ENCODE measurements around the gene SLC2A4RG. TPM values are rescaled to one million over a fixed set of nuclear protein-coding genes. Genes with fewer than 3 reads are reported as not detected.

Gene SLC2A4RG
- polyA plus RNA-seq, 1 of the 3 experiments (the other 2 are of a cell fraction) = 90.9 TPM

DNA sequence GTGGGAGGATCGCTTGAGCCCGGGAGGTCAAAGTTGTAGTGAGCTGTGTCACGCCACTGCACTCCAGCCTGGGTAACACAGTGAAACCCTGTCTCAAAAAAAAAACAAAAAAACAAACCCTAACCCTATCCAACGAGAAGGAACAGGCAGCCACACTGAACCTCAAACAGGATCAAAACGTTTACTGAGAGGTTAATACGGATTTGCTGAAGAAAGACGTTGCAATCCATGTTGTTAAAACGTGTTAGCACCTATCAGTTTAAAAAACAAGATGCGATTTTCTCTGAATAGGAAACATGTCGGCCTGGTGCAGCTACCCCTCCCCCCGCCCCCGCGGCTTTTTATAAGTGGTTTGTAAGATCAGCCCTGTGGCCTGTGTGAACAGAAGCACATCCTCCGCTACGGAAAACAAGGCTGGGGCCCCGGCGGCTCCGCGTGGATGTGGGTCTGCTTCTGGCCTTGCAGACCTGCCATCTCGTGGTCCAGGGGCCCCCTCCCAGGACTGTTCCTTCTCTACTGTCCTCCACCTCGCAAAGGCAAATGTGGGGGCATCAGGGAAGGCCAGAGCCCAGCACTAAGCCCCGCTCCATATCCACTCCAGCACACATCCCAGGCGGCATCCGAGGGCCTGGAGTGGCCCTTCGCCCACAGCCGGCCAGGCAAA lies 11.4 kb downstream of the SLC2A4RG start:
- TF ChIP-seq, protein P1, sequence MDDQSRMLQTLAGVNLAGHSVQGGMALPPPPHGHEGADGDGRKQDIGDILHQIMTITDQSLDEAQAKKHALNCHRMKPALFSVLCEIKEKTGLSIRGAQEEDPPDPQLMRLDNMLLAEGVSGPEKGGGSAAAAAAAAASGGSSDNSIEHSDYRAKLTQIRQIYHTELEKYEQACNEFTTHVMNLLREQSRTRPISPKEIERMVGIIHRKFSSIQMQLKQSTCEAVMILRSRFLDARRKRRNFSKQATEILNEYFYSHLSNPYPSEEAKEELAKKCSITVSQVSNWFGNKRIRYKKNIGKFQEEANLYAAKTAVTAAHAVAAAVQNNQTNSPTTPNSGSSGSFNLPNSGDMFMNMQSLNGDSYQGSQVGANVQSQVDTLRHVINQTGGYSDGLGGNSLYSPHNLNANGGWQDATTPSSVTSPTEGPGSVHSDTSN (IDR thresholded peaks at IDR 0.05) = no peak
- TF ChIP-seq GABPA (IDR thresholded peaks at IDR 0.05; ENCODE audit: low read depth) (no peak), SIN3A (IDR thresholded peaks at IDR 0.05; ENCODE audit: borderline replicate concordance, low read depth, low read length) (no peak), TCF12 (IDR thresholded peaks at IDR 0.05) (no peak), TAF1 (IDR thresholded peaks at IDR 0.05; ENCODE audit: borderline replicate concordance, low read depth, low read length) (no peak)
- ChIA-PET POLR2A (interaction anchor here (2.5 kb wide), 1 partner anchor 10 kb away, joined by 7 read pairs; no protein-coding TSS in a partner anchor), CTCF (interaction anchor here (0.7 to 1.2 kb wide), 2 partner anchors 9 to 24 kb away, joined by 3 to 7 read pairs; no protein-coding TSS in a partner anchor)
- no peaks in the 10 kb centered on the region for H3K9me3 ChIP-seq
- 76% methylated on average over 20 of the region's 26 CpGs for WGBS (ENCODE audit: low lambda C conversion rate)
- no peaks in the 10 kb centered on the region for H3K79me2 ChIP-seq (ENCODE audit: insufficient read depth)
- peaks cover 0 to 10% of the 10 kb centered on the region in 2 experiments; a peak in 1 of 4 replicates for H3K4me1 ChIP-seq (ENCODE audit: control insufficient read depth in 1 of 2, insufficient read depth in 2 of 2, low read depth in 1 of 2, low read length in 1 of 2)
- H3K4me2 ChIP-seq = no peak overlapping the region
- no peak overlapping the region for H3K27ac ChIP-seq (ENCODE audit: low read depth in 2 of 2, low read length in 1 of 2)
- no peak overlapping the region for H2AFZ ChIP-seq (ENCODE audit: low read depth)
- H3K27me3 ChIP-seq (ENCODE audit: insufficient read depth) = no peaks in the 10 kb centered on the region
- H3F3A ChIP-seq (replicated peaks; ENCODE audit: insufficient read depth) = peaks cover 4% of the 10 kb centered on the region
- no peaks in the 10 kb centered on the region for H4K20me1 ChIP-seq (ENCODE audit: insufficient read depth)
- H3K9me2 ChIP-seq = no peaks in the 10 kb centered on the region
- no peak overlapping the region for H3K9ac ChIP-seq
- DNase-seq = peak; percentile 40
- no peaks in the 10 kb centered on the region for H3K36me3 ChIP-seq (replicated peaks in 1 of 2; ENCODE audit: control insufficient read depth in 1 of 2, insufficient read depth in 2 of 2, low read length in 1 of 2)
- no peak overlapping the region for H3K4me3 ChIP-seq (ENCODE audit: low read depth in 2 of 2, low read length in 1 of 2)

DNA sequence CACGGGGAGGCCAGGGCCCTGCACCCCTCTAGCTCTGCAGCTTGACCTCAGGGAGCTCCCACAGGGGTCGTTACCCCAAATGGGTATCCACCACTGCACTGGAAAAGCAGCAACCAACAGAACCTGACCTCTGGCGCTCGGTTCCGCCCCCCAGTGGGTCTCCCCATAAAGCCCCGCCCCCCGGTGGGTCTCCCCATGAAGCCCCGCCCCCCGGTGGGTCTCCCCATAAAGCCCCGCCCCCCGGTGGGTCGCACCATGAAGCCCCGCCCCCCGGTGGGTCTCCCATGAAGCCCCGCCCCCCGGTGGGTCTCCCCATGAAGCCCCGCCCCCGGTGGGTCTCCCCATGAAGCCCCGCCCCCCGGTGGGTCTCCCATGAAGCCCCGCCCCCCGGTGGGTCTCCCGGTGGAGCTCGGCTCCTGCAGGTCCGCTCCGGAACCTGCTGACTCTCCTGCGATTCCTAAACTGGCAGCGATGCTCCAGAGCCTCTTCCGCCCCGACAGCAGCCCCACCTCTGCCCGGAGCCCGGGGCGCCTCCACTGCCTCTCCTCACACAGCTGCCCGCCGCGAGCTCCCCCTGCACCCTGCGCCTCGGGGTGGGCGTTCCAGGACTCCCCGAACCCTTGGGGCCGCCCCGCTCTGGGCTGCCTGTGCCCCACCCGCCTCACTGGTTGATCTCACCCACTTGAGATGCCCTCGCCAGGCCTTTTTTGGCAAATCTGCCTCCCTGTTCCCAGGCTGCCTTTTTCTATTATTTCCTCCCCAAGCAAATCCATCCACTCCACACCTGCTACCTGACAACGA lies 12.1 kb downstream of the SLC2A4RG start:
- CTCF ChIA-PET = interaction anchor here (0.7 to 1.2 kb wide), 2 partner anchors 10 to 23 kb away, joined by 3 to 7 read pairs; no protein-coding TSS in a partner anchor
- H3K4me2 ChIP-seq = no peak overlapping the region
- H3K79me2 ChIP-seq (ENCODE audit: insufficient read depth) = no peaks in the 10 kb centered on the region
- peaks cover 0 to 10% of the 10 kb centered on the region in 2 experiments; a peak in 1 of 4 replicates for H3K4me1 ChIP-seq (ENCODE audit: control insufficient read depth in 1 of 2, insufficient read depth in 2 of 2, low read depth in 1 of 2, low read length in 1 of 2)
- H3K27me3 ChIP-seq (ENCODE audit: insufficient read depth) = no peaks in the 10 kb centered on the region
- no peaks in the 10 kb centered on the region for H4K20me1 ChIP-seq (ENCODE audit: insufficient read depth)
- peak; percentile 77 for DNase-seq
- no peak overlapping the region for H3K4me3 ChIP-seq (ENCODE audit: low read depth in 2 of 2, low read length in 1 of 2)
- 76% methylated on average over 29 of the region's 45 CpGs for WGBS (ENCODE audit: low lambda C conversion rate)
- TF ChIP-seq CHD2 (IDR thresholded peaks at IDR 0.05; ENCODE audit: low read length, partially characterized antibody) (no peak), EP300 (IDR thresholded peaks at IDR 0.05; ENCODE audit: borderline replicate concordance in 1 of 2, low read depth in 1 of 2, low read length in 1 of 2) (no peak)
- no peaks in the 10 kb centered on the region for H3K36me3 ChIP-seq (replicated peaks in 1 of 2; ENCODE audit: control insufficient read depth in 1 of 2, insufficient read depth in 2 of 2, low read length in 1 of 2)
- H2AFZ ChIP-seq (ENCODE audit: low read depth) = no peak overlapping the region
- H3K9me3 ChIP-seq = no peaks in the 10 kb centered on the region
- H3K27ac ChIP-seq (ENCODE audit: low read depth in 2 of 2, low read length in 1 of 2) = no peak overlapping the region
- POLR2A ChIA-PET = no interaction called here
- H3F3A ChIP-seq (replicated peaks; ENCODE audit: insufficient read depth) = peaks cover 4% of the 10 kb centered on the region
- H3K9ac ChIP-seq = no peak overlapping the region
- H3K9me2 ChIP-seq = no peaks in the 10 kb centered on the region

All from SK-N-SH (cell line).